ENCODE measurements around the gene CUZD1. TPM values are rescaled to one million over a fixed set of nuclear protein-coding genes. Genes with fewer than 3 reads are reported as not detected.
"Not testable (repeated sequence)": the region's sequence is repeated elsewhere in the genome, so short reads cannot be mapped to it uniquely, and the experiment has no call there.

Gene CUZD1, protein sequence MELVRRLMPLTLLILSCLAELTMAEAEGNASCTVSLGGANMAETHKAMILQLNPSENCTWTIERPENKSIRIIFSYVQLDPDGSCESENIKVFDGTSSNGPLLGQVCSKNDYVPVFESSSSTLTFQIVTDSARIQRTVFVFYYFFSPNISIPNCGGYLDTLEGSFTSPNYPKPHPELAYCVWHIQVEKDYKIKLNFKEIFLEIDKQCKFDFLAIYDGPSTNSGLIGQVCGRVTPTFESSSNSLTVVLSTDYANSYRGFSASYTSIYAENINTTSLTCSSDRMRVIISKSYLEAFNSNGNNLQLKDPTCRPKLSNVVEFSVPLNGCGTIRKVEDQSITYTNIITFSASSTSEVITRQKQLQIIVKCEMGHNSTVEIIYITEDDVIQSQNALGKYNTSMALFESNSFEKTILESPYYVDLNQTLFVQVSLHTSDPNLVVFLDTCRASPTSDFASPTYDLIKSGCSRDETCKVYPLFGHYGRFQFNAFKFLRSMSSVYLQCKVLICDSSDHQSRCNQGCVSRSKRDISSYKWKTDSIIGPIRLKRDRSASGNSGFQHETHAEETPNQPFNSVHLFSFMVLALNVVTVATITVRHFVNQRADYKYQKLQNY
- 0.85 TPM for polyA plus RNA-seq (2013, experiment 1 of 2; ENCODE audit: insufficient read length)
- 0.68 TPM for polyA plus RNA-seq (2013, experiment 2 of 2; ENCODE audit: insufficient read length)

DNA sequence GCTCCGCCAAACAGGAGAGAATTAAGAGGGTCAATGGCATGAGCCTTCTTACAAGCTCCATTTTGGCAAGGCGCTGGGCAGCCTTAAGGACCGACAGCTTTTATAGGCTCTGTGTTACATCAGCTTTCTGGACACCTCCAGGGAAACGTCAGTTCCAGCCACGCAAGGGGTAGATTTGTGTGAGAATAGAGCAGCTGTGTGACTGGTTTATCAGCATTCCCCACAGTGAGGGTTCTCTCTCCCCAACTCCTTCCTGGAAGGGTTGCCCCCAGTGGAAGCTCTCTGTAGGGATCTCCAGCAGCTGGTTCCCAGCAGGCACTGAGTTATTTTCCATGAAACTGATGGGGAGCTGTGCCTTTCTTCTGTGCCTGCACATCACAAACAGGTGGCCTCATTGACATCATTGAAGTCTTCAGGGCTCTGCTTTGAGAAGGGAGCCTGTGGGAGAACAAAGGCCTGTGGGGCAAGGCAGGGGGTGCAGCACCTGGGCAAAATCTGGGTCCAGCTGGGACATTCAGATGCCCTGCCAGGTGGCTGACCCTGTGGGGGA is at the start of gene CUZD1:
CUZD1 (minus strand) TSS at position 75 of the 550 bp plus-strand sequence; CDS start at position 61, 14 bp downstream.
- DNase-seq, result no peak

DNA sequence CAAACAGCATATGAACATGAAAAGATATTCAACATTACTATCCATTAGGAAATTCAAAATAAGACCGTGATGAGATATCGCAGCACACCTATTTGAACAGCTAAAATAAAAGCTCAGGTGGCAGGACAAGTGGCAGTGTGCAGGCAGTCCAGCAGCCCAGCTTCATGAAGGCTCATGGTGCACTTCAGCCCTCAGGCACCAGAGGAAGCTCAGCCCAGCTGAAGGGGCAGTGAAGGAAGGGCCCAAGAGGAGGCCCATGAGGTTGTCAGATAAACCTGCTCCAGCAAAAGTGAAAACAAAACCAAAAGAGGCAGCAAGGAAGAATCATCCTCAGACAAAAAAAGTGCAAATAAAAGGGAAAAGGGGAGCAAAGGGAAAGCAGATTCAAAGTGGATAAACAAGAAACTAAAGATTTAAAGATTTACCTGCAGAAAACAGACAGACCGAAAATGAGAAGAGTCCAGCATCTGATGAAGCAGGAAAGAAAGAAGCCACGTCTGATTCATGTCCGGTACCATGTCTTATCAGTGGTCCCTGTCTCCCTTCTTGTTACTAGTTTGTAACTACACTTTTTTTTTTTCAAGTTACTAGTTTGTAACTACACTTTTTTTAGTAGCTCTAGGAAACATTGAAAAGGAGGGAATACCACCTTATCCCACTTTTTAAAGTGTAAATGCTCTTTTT is 48.7 kb upstream of the CUZD1 start:
- no peak for DNase-seq

DNA sequence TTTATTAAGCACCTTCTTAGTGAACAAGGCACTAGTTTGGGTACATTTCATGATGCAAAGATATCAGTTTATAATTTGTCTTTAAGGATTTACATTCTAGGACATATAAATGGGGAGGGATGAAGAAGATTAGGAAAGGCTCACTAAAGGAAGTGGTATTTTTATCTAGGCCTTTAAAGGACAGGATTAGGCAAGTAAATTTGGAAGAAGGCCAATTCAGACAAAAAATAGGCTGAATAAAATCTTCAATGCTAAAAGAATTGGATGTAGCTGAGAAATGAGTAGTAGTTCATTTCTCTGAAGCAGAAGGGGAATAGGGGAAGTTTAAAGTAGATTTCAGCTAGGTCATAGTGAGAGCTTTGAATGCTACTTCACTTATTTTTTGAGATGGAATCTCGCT is 38.5 kb upstream of the CUZD1 start:
- no peak for DNase-seq

DNA sequence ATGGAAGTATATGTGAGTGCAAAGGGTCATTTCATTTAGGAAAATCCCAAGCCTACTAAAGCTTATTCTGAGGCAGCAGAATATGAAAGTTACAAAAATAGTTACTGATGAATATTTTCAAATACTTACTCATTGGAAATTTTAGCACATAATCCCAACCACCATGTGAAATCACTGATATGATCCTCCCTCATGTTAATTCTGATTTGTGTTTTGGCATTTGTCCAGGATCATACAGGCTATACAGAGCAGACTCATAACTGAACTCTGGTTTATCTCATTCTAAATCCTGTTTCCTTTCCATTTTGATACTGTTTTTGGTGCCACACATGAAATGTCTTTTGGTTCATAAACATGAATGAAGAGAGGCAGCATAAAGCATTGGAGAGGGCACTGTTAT is 37.1 kb upstream of the CUZD1 start:
- DNase-seq, result no peak

DNA sequence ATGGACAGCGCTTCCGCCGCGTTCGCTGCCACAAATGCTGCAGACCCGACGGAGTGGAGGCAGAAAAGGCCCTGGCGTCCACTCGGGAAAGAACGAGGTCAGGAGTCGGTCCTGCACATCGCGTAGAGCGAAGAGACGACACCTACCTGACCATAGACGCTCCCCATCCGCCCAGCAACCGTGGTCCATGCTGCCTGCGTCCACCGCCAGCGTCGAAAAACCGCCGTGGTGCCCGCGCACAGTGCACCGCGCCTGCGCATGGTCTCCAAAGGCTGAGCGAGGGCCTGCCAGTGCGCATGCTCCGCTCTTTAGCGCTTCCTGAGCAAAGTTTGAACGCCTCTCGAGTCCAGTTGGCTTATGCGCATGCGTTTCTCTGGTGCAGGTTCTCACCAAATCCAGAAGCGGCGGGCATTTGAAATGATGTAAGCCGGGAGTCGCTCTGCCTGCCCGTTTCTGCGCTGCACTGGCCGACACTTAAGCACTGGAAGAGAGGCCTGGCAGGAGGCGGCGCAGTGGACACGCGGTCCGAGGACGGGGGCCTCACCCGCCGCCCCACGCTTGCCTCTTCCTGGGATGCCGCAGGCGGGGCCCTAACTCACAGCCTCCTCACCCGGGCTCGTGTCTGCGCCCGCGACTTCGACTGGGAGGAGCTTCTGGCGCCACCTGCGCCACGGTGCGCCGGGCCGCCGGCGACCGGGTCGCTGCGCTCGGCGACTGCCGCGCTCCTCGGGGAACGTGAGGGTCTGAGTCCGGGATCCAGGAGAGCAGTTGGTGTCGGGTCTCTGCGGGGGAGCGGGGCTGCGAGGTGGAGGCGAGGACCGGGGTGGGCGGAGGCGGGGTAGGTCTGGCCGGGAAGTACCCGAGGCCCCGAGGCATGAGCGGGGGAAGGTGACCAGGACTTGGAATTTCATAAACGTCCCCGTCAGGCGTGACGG is 33.9 kb upstream of the CUZD1 start, which contains the start of gene FAM24B:
FAM24B (minus strand) TSS at position 243 of the 935 bp plus-strand sequence. CDS start 29,066 bp downstream, outside the sequence.
- peak; percentile 98 for DNase-seq

DNA sequence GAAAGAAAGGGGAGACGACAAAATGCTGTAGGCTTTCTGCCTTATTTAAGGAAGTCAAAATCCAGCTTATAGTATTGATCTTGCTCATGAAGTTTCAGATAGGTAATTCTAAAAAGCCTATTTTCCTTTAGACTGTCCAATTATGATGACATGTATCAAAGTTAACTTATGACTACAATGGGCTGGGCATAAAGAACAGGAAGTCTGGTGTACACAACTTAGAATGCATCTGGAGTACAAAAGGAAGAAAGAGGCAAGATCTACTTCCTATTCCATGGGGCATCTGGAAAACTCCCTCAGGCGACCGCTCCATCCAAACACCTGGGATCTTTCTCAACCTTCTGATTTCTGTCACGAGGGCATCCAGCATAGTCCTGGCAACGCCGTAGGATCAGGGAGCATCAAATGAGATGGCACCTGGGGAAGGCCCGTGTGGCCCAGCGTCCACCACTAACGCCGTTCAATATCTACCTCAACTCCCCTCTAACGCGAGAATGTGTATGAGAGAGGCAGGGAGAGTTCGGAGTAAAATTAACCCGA is 33.2 kb upstream of the CUZD1 start:
- no peak for DNase-seq

DNA sequence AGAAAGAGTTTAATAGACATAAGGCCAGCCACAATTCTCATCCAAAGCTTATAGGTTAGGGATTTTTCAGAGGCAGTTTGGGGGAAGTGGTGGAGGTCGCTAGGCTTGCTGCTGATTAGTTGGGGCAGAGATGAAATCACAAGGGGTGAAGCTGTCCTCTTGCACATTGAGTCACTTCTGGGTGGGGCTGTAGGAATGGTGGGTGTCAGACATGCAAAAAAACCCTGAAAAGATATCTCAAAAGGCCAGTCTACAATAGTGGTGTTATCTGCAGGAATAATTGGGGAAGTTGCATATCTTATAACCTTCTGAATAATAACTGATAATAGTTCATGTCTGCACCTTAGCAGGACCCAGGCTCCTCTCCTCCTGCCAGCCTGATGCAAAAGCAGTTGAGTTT is 31.6 kb upstream of the CUZD1 start:
- DNase-seq, result no peak

DNA sequence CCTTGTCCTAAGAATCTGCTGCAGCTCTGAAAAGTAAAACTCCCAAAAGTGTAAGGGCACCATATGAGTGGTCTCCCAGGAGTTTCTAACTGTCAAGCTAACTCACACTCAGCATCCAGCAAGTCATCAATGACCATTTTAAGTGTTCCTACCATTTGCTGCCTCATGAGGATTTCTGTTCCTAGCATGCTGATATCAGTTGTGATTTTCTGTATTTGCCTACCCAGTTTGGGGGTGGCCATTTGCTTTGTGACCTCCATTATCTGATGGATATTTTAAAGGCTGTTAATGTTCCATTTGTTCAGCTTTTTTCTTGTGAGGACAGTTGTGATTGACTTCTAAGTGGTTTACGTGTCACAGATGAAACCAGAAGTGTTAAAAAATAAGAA is 30.8 kb upstream of the CUZD1 start:
- DNase-seq, result no peak

DNA sequence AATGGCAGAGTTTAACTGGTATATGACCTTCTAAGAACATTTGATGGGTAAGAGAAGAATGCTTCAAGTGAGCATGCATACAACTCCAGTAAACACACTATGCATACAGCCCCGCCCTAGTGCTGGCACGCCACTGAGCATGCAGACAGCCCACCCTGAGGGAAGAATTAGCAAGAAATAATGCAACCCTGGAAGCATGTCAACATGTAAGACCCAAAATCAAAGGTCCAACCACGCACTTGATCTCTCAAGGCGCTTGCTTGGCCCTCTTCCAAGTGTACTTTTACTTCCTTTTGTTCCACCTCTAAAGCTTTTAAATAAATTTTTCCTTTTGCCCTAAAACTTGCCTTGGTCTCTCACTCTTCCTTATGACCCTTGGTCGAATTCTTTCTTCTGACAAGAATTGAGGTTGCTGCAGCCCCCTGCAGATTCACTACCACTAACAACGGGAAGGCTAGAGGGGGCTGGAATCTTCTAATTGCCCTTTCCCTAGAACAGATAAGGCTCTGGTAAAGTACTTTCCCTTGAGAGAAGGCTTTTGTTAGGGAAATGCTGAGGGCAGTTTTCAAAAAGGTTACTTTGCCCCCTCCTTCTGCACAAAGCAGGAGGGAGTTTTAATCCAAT is 30.3 kb upstream of the CUZD1 start:
- DNase-seq, result no peak

DNA sequence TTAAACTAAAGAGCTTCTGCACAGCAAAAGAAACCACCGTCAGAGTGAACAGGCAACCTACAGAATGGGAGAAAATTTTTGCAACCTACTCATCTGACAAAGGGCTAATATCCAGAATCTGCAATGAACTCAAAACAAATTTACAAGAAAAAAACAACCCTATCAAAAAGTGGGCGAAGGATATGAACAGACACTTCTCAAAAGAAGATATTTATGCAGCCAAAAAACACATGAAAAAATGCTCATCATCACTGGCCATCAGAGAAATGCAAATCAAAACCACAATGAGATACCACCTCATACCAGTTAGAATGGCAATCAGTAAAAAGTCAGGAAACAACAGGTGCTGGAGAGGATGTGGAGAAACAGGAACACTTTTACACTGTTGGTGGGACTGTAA is 26.3 kb upstream of the CUZD1 start:
- DNase-seq, result not testable (repeated sequence)

DNA sequence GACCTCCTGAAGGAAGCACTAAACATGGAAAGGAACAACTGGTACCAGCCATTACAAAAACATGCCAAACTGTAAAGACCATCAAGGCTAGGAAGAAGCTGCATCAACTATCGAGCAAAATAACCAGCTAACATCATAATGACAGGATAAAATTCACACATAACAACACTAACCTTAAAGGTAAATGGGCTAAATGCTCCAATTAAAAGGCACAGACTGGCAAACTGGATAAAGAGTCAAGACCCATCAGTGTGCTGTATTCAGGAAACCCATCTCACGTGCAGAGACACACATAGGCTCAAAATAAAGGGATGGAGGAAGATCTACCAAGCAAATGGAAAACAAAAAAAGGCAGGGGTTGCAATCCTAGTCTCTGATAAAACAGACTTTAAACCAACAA is 23.1 kb upstream of the CUZD1 start:
- DNase-seq, result not testable (repeated sequence)

DNA sequence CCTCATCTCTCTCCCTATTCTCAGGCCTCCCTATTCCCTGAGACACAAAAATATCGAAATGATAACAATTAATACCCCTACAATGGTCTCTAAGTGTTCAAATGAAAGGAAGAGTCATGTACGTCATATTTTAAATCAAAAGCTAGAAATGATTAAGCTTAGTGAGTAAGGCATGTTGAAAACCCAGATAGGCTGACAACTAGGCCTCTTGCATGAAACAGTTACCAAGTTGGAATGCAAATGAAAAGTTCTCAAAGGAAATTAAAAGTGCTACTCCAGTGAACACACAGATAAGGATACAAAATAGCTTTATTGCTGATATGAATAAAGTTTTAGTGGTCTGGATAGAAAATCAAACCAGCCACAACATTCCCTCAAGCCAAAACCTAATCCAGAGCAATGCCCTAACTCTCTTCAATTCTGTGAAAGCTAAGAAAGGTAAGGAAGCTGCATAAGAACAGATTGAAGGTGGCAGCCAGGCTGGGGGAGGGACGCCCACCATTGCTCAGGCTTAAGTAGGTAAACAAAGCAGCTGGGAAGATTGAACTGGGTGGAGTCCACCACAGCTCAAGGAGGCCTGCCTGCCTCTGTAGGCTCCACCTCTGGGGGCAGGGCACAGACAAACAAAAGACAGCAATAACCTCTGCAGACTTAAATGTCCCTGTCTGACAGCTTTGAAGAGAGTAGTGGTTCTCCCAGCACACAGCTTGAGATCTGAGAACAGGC is 21.3 kb upstream of the CUZD1 start:
- not testable (repeated sequence) for DNase-seq

DNA sequence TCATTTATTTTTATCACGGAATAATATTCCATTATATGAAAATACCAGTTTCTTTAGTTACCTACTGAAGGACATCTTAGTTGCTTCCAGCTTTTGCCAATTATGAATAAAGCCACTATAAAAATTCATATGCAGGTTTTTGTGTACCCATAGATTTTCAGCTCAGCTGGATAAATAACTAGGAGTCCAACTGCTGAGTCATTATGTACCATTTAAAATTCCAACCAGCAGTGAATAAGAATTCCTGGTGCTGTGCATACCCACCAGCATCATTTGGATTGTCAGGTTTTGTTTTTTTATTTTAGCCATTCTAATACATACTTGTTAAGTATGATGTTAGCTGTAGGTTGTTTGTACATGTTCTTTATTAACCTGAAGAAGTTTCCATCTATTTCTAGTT is 19.2 kb upstream of the CUZD1 start:
- peak; percentile 45 for DNase-seq

DNA sequence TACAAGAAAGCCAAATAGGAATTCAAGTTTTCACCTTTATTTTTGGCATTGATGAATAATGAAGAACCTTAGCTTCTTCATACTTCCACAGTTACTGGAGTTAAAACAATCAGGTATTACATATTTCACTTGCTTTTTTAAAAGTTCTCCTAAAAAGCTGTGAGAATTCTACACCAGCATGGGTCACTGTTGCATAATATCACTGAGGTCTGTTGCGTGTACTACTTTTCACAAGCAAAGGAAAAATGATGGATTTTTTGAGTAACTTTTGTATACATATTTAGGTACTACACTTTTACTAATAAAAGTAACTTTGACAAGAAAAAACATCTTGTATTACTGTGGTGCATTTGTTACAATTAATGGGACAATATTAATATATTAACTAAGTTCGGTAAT is 18.5 kb upstream of the CUZD1 start:
- no peak for DNase-seq

DNA sequence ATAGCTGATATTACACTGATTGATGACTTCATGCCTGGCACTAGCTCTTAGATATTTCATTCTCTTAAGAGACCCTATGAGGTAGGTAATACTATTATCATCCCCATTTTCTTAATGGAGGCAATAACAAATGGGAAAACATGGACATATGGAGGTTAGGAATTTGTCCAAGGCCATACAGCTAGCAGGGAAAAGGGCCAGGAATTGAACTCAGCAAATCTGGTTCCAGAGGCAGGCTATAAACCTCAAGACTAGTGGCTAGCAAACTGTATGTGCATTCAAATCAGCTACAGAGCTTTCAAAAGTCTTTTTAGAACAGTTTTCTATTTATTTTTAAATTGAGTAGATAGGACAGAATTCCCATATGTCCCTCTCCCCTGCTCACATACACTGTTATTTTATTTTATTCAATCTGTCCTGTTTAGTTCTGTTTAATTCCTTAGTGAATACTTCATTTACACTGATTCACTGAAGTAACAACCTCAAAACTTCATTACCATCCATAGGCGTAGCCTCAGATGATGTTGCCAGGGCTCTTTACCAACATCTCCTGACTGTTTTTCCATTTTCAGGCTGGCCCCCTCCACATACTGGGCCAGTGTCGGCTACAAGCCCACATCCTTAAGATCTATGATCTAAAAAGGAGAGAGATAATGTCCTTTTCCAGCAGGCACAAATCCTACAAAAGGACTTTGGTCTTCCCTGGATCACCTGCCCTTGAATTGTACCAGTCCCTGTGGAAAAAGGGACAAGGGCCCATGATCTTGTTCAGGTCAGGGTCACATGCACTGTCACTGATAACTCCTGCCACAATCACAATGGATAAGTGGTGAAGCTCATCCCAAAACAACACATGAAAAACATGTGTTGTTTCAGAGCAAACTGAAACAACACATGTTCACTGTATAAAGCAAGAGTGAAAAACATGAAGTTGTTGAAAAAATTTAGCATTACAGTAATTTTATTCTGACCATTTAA is 17.8 kb upstream of the CUZD1 start:
- no peak for DNase-seq

DNA sequence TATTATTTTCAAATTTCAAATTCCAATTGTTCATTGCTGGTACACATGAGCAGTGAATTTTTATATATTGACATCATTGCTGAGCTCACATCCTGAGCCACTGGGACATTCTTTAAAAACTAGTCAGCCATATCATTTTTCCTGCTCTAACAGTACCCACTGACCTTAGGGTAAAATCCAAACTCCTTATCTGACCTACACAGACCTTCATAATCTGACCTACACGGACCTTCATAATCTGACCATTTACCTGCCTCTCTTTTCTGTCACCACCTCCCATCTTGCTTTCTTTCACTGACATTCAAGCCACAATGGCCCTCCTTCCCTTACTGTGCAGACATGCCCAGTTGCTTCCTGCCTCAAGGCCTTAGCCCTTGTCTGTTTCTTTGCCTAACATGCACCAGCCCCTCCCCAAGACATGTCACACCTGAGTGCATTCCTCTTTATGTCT is 16.1 kb upstream of the CUZD1 start:
- DNase-seq, result peak; percentile 61

DNA sequence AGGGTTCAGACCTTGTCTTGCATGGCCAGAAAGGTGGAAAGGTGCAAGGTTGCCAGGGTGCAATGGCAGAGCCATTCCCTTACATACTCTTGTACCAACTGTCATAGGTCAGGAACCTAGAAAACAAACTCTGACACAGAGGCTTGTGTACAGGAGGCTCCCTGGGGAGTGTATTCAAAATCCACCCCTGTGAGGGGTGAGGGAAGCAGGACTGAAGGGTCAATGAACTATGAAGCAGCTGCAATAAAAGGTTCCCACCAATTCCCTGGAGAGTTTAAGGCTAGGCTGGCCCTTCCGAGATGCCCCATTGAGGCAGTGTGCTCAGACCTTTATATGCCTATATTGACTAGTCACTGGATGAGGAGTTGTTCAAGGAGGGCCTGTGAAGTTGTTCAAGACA is 13.9 kb upstream of the CUZD1 start:
- DNase-seq, result no peak

DNA sequence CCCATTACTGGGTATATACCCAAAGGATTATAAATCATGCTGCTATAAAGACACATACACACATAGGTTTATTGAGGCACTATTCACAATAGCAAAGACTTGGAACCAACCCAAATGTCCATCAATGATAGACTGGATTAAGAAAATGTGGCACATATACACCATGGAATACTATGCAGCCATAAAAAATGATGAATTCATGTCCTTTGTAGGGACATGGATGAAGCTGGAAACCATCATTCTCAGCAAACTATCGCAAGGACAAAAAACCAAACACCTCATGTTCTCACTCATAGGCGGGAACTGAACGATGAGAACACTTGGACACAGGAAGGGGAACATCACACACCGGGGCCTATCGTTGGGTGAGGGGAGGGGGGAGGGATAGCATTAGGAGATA is 12.4 kb upstream of the CUZD1 start:
- not testable (repeated sequence) for DNase-seq

DNA sequence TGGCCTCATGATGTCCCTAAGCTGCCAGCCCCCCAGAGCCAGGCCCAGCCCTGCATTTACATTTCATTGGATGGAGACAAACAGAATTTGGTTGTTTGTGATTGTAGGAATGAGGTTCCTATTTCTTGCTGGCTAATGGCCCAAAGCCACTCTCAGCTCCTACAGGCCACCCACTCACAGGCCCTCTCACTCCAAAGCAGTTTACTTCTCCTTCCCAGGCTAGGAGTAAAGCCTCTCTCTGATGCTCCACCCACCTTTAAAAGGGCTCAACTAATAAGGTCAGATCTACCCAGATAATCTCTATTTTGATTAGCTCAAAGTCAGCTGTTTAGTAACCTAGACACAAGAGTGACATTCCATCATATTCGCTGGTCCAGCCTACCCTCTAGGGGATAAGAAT is 11.2 kb upstream of the CUZD1 start:
- DNase-seq, result no peak

Measured in fibroblast of skin of abdomen (primary cell).